Measurements from ENCODE around the gene MEX3A. TPM values are rescaled to one million over a fixed set of nuclear protein-coding genes. Genes with fewer than 3 reads are reported as not detected.

Gene MEX3A
- total and polyA plus RNA-seq, 3 experiments from 2014 or later, result 0.24 to 1.0 TPM; not detected in 1

DNA sequence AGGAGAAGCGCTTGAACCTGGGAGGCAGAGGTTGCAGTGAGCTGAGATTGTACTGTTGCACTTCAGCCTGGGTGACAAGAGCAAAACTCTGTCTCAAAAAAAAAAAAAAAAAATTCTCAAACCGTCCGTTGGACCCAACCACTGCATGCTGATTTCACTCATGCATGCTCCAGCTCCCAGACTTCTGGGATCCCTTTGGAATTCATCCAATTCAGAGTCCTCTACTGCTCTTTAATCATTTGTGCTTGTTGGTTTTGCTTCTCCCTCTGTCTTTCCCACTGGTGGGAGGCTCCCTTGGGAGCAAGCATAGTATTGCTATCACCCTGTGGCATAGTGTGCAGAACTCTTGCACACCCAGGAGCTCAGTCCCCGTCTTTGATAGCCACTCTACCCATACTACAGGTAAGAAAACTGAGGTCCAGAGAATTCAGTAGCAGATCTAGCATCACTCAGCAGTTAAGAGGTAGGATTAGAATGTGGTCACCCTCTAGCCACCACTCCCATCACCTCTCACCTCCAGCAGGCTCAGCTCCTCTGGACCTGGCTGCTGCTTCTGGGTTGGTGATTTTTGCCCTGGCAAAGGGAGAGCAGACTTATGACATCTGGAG is 29.2 kb upstream of the MEX3A start:
- H3K9me3 Mint-ChIP-seq, result peaks cover 0 to 2% (median 0%) of the 10 kb centered on the region in 5 donors
- peaks cover 0 to 7% of the 10 kb centered on the region in 2 donors for H3K27me3 Mint-ChIP-seq
- H3K27me3 ChIP-seq (ENCODE audit: insufficient read depth, low read length, poor library complexity, severe bottlenecking), result peaks cover 3% of the 10 kb centered on the region
- CTCF ChIA-PET, result interaction anchor here (1.5 to 25.4 kb wide), 2 partner anchors 12 to 19 kb away, joined by 8 to 702 read pairs; no protein-coding TSS in a partner anchor
- peaks cover 0 to 15% (median 0%) of the 10 kb centered on the region in 3 donors for H3K36me3 Mint-ChIP-seq
- no peak for DNase-seq
- no peaks in the 10 kb centered on the region for H3K9me3 ChIP-seq (ENCODE audit: low read length)
- peak overlapping the region in 6 of 8 donors; percentile 57 to 98 (median 86) for H3K27ac Mint-ChIP-seq
- peaks cover 24% of the 10 kb centered on the region for H3K4me1 ChIP-seq (ENCODE audit: insufficient read depth, low read length)
- POLR2A ChIA-PET, result no interaction called here
- H3K36me3 ChIP-seq (ENCODE audit: insufficient read depth, low read length), result no peaks in the 10 kb centered on the region
- H3K4me3 ChIP-seq (ENCODE audit: low read length), result no peak overlapping the region
- no peak overlapping the region for H3K4me3 Mint-ChIP-seq
- H3K4me1 Mint-ChIP-seq, result peaks cover 23 to 46% (median 29%) of the 10 kb centered on the region in 3 donors
- no peak overlapping the region for H3K27ac ChIP-seq (ENCODE audit: low read depth, low read length)

DNA sequence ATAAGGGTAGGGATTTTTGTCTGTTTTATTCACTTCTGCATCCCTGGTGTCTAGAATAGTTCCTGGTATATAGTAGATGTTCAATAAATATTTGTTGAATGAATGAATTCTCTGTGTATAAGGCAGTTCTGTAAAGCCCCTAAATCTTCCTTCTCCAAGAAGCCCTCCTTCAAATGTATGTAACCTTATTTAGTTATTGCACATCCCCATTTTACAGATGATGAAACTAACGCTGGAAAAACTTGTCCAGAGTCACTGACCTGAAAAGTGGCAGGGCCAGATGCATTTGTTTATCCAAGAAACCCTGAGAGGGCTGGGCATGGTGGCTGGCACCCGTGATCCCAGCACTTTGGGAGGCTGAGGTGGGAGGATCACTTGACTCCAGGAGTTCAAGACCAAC is 28.0 kb upstream of the MEX3A start:
- peaks cover 0 to 7% (median 0%) of the 10 kb centered on the region in 3 donors for H3K36me3 Mint-ChIP-seq
- DNase-seq, result no peak
- Histone ChIP-seq H3K27me3 (ENCODE audit: insufficient read depth, low read length, poor library complexity, severe bottlenecking) (peaks cover 3% of the 10 kb centered on the region), H3K36me3 (ENCODE audit: insufficient read depth, low read length) (no peaks in the 10 kb centered on the region), H3K9me3 (ENCODE audit: low read length) (no peaks in the 10 kb centered on the region), H3K27ac (ENCODE audit: low read depth, low read length) (no peak overlapping the region), H3K4me1 (ENCODE audit: insufficient read depth, low read length) (peaks cover 26% of the 10 kb centered on the region), H3K4me3 (ENCODE audit: low read length) (no peak overlapping the region)
- CTCF ChIA-PET, result interaction anchor here (6.4 to 22.4 kb wide), 2 partner anchors 14 kb away, joined by 43 to 702 read pairs; partner anchors contain the start of gene LMNA
- POLR2A ChIA-PET, result no interaction called here
- H3K27me3 Mint-ChIP-seq, result peaks cover 0 to 3% of the 10 kb centered on the region in 2 donors
- peak overlapping the region; percentile 4 to 93 (median 74) for H3K27ac Mint-ChIP-seq
- no peak overlapping the region for H3K4me3 Mint-ChIP-seq
- peaks cover 0 to 1% (median 0%) of the 10 kb centered on the region in 5 donors for H3K9me3 Mint-ChIP-seq
- H3K4me1 Mint-ChIP-seq, result peaks cover 23 to 48% (median 31%) of the 10 kb centered on the region in 3 donors

DNA sequence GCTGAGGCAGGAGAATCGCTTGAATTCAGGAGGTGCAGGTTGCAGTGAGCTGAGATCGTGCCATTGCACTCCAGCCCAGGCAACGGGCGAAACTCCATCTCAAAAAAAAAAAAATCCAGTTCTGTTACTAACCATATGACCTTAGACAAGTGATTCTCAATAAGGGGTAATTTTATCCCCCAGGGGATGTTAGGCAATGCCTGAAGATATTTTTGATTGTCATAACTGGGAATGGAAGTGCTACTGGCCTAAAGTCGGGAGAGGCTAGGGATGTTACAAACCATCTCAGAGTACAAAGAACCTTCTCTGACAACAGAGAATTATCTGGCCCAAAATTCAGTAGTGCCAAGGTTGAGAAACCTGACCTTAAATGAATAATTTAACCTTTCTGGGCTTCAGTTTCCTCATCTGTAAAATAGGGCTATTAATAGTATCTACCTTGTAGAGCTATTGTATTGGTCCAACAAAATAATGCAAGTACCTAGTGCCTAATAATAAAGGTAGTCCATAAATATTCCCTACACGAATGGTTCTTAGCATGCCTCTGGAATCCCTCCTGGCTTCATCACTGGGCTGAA is 26.5 kb upstream of the MEX3A start:
- H3K27me3 ChIP-seq (ENCODE audit: insufficient read depth, low read length, poor library complexity, severe bottlenecking), result peaks cover under 1% of the 10 kb centered on the region
- ChIA-PET CTCF (interaction anchor here (6.4 to 22.4 kb wide), 2 partner anchors 13 to 15 kb away, joined by 43 to 702 read pairs; partner anchors contain the start of gene LMNA), POLR2A (no interaction called here)
- no peak for DNase-seq
- no peaks in the 10 kb centered on the region for H3K36me3 Mint-ChIP-seq
- H3K9me3 Mint-ChIP-seq, result no peaks in the 10 kb centered on the region
- H3K27ac ChIP-seq (ENCODE audit: low read depth, low read length), result no peak overlapping the region
- peak overlapping the region in 1 of 7 donors; percentile 24 for H3K4me3 Mint-ChIP-seq
- H3K27me3 Mint-ChIP-seq, result peaks cover 0 to 4% of the 10 kb centered on the region in 2 donors
- H3K4me1 Mint-ChIP-seq, result peaks cover 26 to 49% (median 35%) of the 10 kb centered on the region in 3 donors
- H3K36me3 ChIP-seq (ENCODE audit: insufficient read depth, low read length), result no peaks in the 10 kb centered on the region
- no peak overlapping the region for H3K4me3 ChIP-seq (ENCODE audit: low read length)
- H3K9me3 ChIP-seq (ENCODE audit: low read length), result no peaks in the 10 kb centered on the region
- peaks cover 32% of the 10 kb centered on the region for H3K4me1 ChIP-seq (ENCODE audit: insufficient read depth, low read length)
- peak overlapping the region; percentile 82 to 100 (median 100) for H3K27ac Mint-ChIP-seq

DNA sequence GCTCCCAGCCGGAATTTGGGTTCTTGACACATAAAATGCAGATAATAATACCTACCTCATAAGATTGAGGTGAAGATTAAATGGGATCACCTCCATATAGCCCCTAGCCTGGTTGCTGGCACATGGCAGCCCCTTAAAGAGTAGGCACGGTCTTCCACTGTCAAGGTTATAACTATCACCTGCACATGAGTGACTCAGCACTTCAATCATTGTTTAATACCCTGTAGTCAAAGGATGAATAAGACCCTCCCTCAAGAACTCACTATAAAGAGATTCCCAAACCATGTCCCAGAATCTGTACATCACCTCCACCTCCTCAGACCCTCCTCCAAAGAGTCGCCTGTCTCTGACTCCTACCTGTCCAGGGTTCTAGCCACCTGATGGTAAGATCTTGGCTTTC is 25.8 kb upstream of the MEX3A start:
- peaks cover 36% of the 10 kb centered on the region for H3K4me1 ChIP-seq (ENCODE audit: insufficient read depth, low read length)
- CTCF ChIA-PET, result interaction anchor here (0.8 to 22.4 kb wide), 3 partner anchors 12 to 17 kb away, joined by 3 to 702 read pairs (median 43); partner anchors contain the start of gene LMNA
- DNase-seq, result no peak
- H3K4me3 ChIP-seq (ENCODE audit: low read length), result no peak overlapping the region
- no peaks in the 10 kb centered on the region for H3K9me3 Mint-ChIP-seq
- H3K4me3 Mint-ChIP-seq, result peak overlapping the region in 1 of 7 donors; percentile 27
- peak overlapping the region; percentile 93 to 100 (median 100) for H3K27ac Mint-ChIP-seq
- POLR2A ChIA-PET, result no interaction called here
- no peaks in the 10 kb centered on the region for H3K36me3 Mint-ChIP-seq
- H3K27ac ChIP-seq (ENCODE audit: low read depth, low read length), result no peak overlapping the region
- peaks cover 0 to 4% of the 10 kb centered on the region in 2 donors for H3K27me3 Mint-ChIP-seq
- H3K9me3 ChIP-seq (ENCODE audit: low read length), result no peaks in the 10 kb centered on the region
- no peaks in the 10 kb centered on the region for H3K36me3 ChIP-seq (ENCODE audit: insufficient read depth, low read length)
- H3K27me3 ChIP-seq (ENCODE audit: insufficient read depth, low read length, poor library complexity, severe bottlenecking), result no peaks in the 10 kb centered on the region
- H3K4me1 Mint-ChIP-seq, result peaks cover 30 to 53% (median 40%) of the 10 kb centered on the region in 3 donors

DNA sequence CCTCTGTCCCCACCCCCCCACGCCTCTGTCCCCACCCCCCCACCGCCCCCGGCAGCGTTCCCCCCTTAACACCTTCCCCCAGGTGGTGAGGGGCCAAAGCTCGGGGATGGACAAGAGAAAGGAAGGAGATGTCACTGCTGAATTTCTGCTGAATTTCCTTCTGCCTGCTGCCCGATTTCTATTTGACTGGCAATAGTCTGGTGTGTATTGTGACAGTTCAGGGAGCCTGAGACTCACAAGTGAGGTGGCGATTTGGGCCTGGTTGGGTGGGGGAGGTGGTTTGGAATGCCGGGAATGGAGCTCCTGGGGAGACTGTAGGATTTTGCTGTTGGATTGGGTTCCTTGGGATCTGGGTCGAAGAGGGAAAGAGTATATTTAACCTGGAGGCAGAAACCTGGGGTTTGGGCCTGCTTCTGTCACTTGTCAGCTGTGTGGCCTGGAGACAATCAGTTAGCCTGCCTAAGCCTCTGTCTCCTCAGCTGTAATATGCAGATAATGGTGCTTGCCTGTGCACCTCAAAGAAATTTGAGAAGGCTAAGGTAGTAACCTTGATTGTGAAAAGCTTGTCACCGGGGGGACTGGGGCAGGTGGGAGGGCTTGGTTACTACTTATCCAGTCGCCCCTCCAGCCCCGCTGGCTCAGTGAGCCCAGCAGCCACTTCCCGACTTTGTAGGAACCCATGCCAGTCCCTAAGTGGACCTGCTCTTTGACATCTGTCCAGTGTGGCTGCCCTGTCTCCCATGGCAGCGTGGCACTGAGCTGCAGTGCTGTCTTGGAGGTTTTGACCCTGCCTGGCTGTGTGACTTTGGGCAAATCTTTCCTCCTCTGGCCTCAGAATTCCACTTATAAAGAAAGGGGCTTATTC is 24.6 kb upstream of the MEX3A start:
- Mint-ChIP-seq H3K36me3 (no peaks in the 10 kb centered on the region), H3K4me1 (peaks cover 33 to 52% (median 42%) of the 10 kb centered on the region in 3 donors), H3K4me3 (peak overlapping the region; percentile 61 to 93 (median 80)), H3K27me3 (peaks cover 0 to 4% of the 10 kb centered on the region in 2 donors), H3K9me3 (no peaks in the 10 kb centered on the region), H3K27ac (peak overlapping the region; percentile 93 to 100 (median 100))
- no peaks in the 10 kb centered on the region for H3K27me3 ChIP-seq (ENCODE audit: insufficient read depth, low read length, poor library complexity, severe bottlenecking)
- H3K27ac ChIP-seq (ENCODE audit: low read depth, low read length), result peak overlapping the region; percentile 98
- ChIA-PET CTCF (interaction anchor here (1.2 to 22.4 kb wide), 3 partner anchors 11 to 17 kb away, joined by 4 to 702 read pairs (median 43); partner anchors contain the start of gene LMNA), POLR2A (interaction anchor here (0.6 to 1.2 kb wide), 7 partner anchors 8 to 129 kb away, joined by 3 to 8 read pairs (median 5); partner anchors contain the start of gene LMNA)
- peaks cover 36% of the 10 kb centered on the region for H3K4me1 ChIP-seq (ENCODE audit: insufficient read depth, low read length)
- no peaks in the 10 kb centered on the region for H3K9me3 ChIP-seq (ENCODE audit: low read length)
- DNase-seq, result no peak
- H3K36me3 ChIP-seq (ENCODE audit: insufficient read depth, low read length), result no peaks in the 10 kb centered on the region
- H3K4me3 ChIP-seq (ENCODE audit: low read length), result peak overlapping the region; percentile 20

DNA sequence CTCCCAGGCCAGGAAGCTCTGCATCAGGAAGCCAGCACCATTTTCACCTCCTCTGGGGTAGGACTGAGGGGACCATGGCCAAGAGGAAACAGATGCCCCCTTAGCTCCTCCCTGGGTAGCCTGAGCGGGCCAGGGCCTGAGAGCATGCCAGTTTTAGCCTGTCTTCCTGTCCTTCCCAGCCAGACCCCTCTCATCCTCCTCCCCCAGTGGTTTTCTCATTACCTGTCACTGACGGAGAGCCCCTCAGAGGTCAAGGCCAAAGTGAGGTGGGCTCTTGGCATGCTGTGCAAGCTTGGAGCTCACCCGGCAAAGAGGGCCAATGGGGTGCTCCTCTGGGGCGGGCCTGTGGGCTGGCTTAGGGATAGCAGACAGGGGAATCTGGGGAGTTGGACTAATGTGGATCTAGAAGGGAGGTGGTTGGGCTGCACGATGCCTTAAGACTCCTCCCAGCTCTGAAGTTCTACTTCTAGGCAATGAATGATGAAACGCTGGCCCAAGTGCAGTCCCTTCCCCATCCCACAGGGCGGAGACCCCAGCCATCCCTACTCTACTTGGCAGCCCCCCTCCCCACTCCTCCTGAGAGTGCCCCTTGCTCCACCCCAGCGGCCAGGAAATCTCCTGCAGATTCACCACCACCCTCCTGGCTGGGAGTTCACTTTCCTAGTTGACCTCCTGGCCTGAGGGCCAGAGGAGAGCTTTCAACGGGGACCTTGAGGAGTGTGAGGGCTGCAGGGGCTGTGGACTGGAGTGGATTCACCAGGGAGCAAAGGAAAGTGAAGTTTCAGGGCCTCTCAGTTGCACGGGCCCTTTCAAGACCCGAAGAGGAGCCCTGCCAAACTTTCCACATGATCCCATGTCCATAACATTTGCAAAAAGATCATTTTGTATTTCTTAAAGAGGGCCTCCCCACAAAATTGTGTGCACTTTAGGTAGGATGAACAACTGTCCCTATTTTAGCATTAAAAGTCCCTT is 22.9 kb upstream of the MEX3A start:
- POLR2A ChIA-PET, result interaction anchor here (0.6 to 1.4 kb wide), 3 partner anchors 22 to 114 kb away, joined by 3 to 5 read pairs (median 3); no protein-coding TSS in a partner anchor
- CTCF ChIA-PET, result interaction anchor here (1.0 to 22.4 kb wide), 4 partner anchors 9 to 108 kb away, joined by 4 to 702 read pairs (median 24); partner anchors contain the start of genes LMNA and PMF1
- Mint-ChIP-seq H3K9me3 (no peaks in the 10 kb centered on the region), H3K27me3 (peaks cover 0 to 4% of the 10 kb centered on the region in 2 donors), H3K4me1 (peaks cover 38 to 58% (median 50%) of the 10 kb centered on the region in 3 donors), H3K27ac (peak overlapping the region; percentile 93 to 100 (median 100)), H3K36me3 (no peaks in the 10 kb centered on the region), H3K4me3 (peak overlapping the region; percentile 74 to 93 (median 83))
- no peaks in the 10 kb centered on the region for H3K27me3 ChIP-seq (ENCODE audit: insufficient read depth, low read length, poor library complexity, severe bottlenecking)
- H3K36me3 ChIP-seq (ENCODE audit: insufficient read depth, low read length), result no peaks in the 10 kb centered on the region
- H3K4me1 ChIP-seq (ENCODE audit: insufficient read depth, low read length), result peaks cover 36% of the 10 kb centered on the region
- peak overlapping the region; percentile 61 for H3K4me3 ChIP-seq (ENCODE audit: low read length)
- H3K27ac ChIP-seq (ENCODE audit: low read depth, low read length), result peak overlapping the region; percentile 98
- no peaks in the 10 kb centered on the region for H3K9me3 ChIP-seq (ENCODE audit: low read length)
- no peak for DNase-seq
